Renal cortical epithelial cell (primary cell): ENCODE data around the gene ABCB1. TPM values are rescaled to one million over a fixed set of nuclear protein-coding genes. Genes with fewer than 3 reads are reported as not detected.
"Not testable (repeated sequence)": the region's sequence is repeated elsewhere in the genome, so short reads cannot be mapped to it uniquely, and the experiment has no call there.

Source experiments
- DNase-seq: peaks from one replicate; pipeline ENCODE4 v3.0.0-alpha.2; 2011; ENCODE audit warnings: low read depth
- total RNA-seq: library from RNA; depleted of rRNA; stranded (reverse); fragments of >200 nt; gene quantifications from 2 replicates; pipeline ENCODE4 v1.2.3, GENCODE V29; 2014

Gene ABCB1
- total RNA-seq, 1 donor from 2014 or later, result 723 TPM

- DNase-seq, result no peak
Observed at GRCh38 chr7:87473192-87473591, 127.5 kb downstream of the ABCB1 start.

GRCh38 chr7:87471473-87471872, 129.2 kb downstream of the ABCB1 start:
- no peak for DNase-seq

- not testable (repeated sequence) for DNase-seq
Observed at GRCh38 chr7:87469204-87469603, 131.5 kb downstream of the ABCB1 start.

GRCh38 chr7:87465534-87465880, 135.2 kb downstream of the ABCB1 start:
- not testable (repeated sequence) for DNase-seq

GRCh38 chr7:87464830-87465533, 135.7 kb downstream of the ABCB1 start:
- not testable (repeated sequence) for DNase-seq

GRCh38 chr7:87463982-87464381, 136.7 kb downstream of the ABCB1 start:
- DNase-seq, result no peak

GRCh38 chr7:87460444-87460843, 140.2 kb downstream of the ABCB1 start:
- DNase-seq, result not testable (repeated sequence)

GRCh38 chr7:87459941-87460340, 140.7 kb downstream of the ABCB1 start:
- no peak for DNase-seq

- no peak for DNase-seq
Observed at GRCh38 chr7:87458148-87458547, 142.5 kb downstream of the ABCB1 start.

- no peak for DNase-seq
Observed at GRCh38 chr7:87456247-87456646, 144.4 kb downstream of the ABCB1 start.

Other genes with a start within 250 kb of the ABCB1 start
- gene ABCB4, start 125.2 kb downstream of the ABCB1 start, total RNA-seq, result 2.9 and 9.7 TPM in 2 replicates
- gene RUNDC3B, start 27.5 kb upstream of the ABCB1 start, total RNA-seq, result 0.52 and 1.8 TPM in 2 replicates